Measurements from ENCODE around the gene MAP3K21. TPM values are rescaled to one million over a fixed set of nuclear protein-coding genes. Genes with fewer than 3 reads are reported as not detected.

Gene MAP3K21
- total RNA-seq, 4 donors from 2014 or later, result 6.3 to 14.1 (median 8.9) TPM

GRCh38 chr1:233315718-233316301, 11.7 kb upstream of the MAP3K21 start:
- H3K9me3 ChIP-seq, result no peaks in the 10 kb centered on the region
- no peaks in the 10 kb centered on the region for H3K4me1 ChIP-seq
- 77% methylated on average over 1 of the region's 1 CpG for WGBS
- no peaks in the 10 kb centered on the region for H3K27me3 ChIP-seq
- no peaks in the 10 kb centered on the region for H3K36me3 ChIP-seq
- TF ChIP-seq CTCF (IDR thresholded peaks at IDR 0.05) (no peak), POLR2A (IDR thresholded peaks at IDR 0.05) (no peak), POLR2AphosphoS5 (IDR thresholded peaks at IDR 0.05) (no peak), EP300 (IDR thresholded peaks at IDR 0.05) (no peak)
- no peak for DNase-seq (ENCODE audit: low spot score in 2 of 2)
- H3K27ac ChIP-seq, result no peak overlapping the region
- H3K4me3 ChIP-seq, result no peak overlapping the region

GRCh38 chr1:233316473-233316872, 11.1 kb upstream of the MAP3K21 start:
- WGBS, result 91% methylated on average over 1 of the region's 1 CpG
- no peak for DNase-seq (ENCODE audit: low spot score in 2 of 2)
- Histone ChIP-seq H3K27me3 (no peaks in the 10 kb centered on the region), H3K4me1 (no peaks in the 10 kb centered on the region), H3K27ac (no peak overlapping the region), H3K4me3 (no peak overlapping the region), H3K36me3 (no peaks in the 10 kb centered on the region), H3K9me3 (no peaks in the 10 kb centered on the region)
- no peak for TF ChIP-seq CTCF (IDR thresholded peaks at IDR 0.05)
- TF ChIP-seq EP300 (IDR thresholded peaks at IDR 0.05), result no peak
- no peak for TF ChIP-seq POLR2AphosphoS5 (IDR thresholded peaks at IDR 0.05)

- 72% methylated on average over 6 of the region's 6 CpGs for WGBS
Measured at GRCh38 chr1:233319272-233319671, 8.3 kb upstream of the MAP3K21 start.

GRCh38 chr1:233320023-233320422, 7.5 kb upstream of the MAP3K21 start:
- Histone ChIP-seq H3K9me3 (no peaks in the 10 kb centered on the region), H3K4me3 (no peak overlapping the region), H3K36me3 (no peaks in the 10 kb centered on the region), H3K4me1 (no peaks in the 10 kb centered on the region), H3K27ac (no peak overlapping the region), H3K27me3 (no peaks in the 10 kb centered on the region)
- 64% methylated on average over 2 of the region's 2 CpGs for WGBS
- DNase-seq (ENCODE audit: low spot score in 2 of 2), result no peak
- no peak for TF ChIP-seq POLR2A (IDR thresholded peaks at IDR 0.05)

More at GRCh38 chr1:233319272-233319671, 8.3 kb upstream of the MAP3K21 start:
- Histone ChIP-seq H3K4me1 (no peaks in the 10 kb centered on the region), H3K27ac (no peak overlapping the region), H3K9me3 (no peaks in the 10 kb centered on the region), H3K27me3 (no peaks in the 10 kb centered on the region), H3K36me3 (no peaks in the 10 kb centered on the region), H3K4me3 (no peak overlapping the region)
- no peak for DNase-seq (ENCODE audit: low spot score in 2 of 2)
- TF ChIP-seq POLR2A (IDR thresholded peaks at IDR 0.05) (no peak), CTCF (IDR thresholded peaks at IDR 0.05) (no peak), EP300 (IDR thresholded peaks at IDR 0.05) (no peak), POLR2AphosphoS5 (IDR thresholded peaks at IDR 0.05) (no peak)

- no peak for DNase-seq (ENCODE audit: low spot score in 2 of 2)
Measured at GRCh38 chr1:233323718-233324117, 3.8 kb upstream of the MAP3K21 start.

More at GRCh38 chr1:233323718-233324117, 3.8 kb upstream of the MAP3K21 start:
- Histone ChIP-seq H3K36me3 (no peaks in the 10 kb centered on the region), H3K4me3 (no peak overlapping the region), H3K9me3 (no peaks in the 10 kb centered on the region), H3K27ac (no peak overlapping the region), H3K4me1 (peaks cover 20% of the 10 kb centered on the region), H3K27me3 (peaks cover 6% of the 10 kb centered on the region)
- no peak for TF ChIP-seq EP300 (IDR thresholded peaks at IDR 0.05)
- TF ChIP-seq POLR2A (IDR thresholded peaks at IDR 0.05), result no peak
- TF ChIP-seq CTCF (IDR thresholded peaks at IDR 0.05), result no peak
- TF ChIP-seq POLR2AphosphoS5 (IDR thresholded peaks at IDR 0.05), result no peak
- WGBS, result 91% methylated on average over 1 of the region's 1 CpG

All from suprapubic skin (tissue), 4 donors.